Measurements from ENCODE around the gene TPRG1.

- TF ChIP-seq CTCF (conservative IDR thresholded peaks at IDR 0.05 in 1 of 2, IDR thresholded peaks at IDR 0.05 in 1 of 2; ENCODE audit: low read depth in 1 of 2, low read length in 2 of 2) = no peak
- TF ChIP-seq EZH2 (IDR thresholded peaks at IDR 0.05; ENCODE audit: low read length, missing control alignments) = no peak
These were observed 27.1 kb upstream of the TPRG1 start for GRCh38 chr3:189144645-189145044.

Measured in fibroblast of lung (primary cell).